Stimulated activated naive CD4-positive, alpha-beta T cell (primary cell): ENCODE results near the gene BRSK2.

Source experiments
- DNase-seq, 6 experiments: peaks; one replicate each; lab custom pipeline; 2025; lab: John Stamatoyannopoulos, UW

The BRSK2 gene

GRCh38 chr11:1482581-1483444, 93.1 kb downstream of the BRSK2 start:
- no peak for DNase-seq

GRCh38 chr11:1483445-1483961, 93.8 kb downstream of the BRSK2 start:
- DNase-seq, result no peak

DNA sequence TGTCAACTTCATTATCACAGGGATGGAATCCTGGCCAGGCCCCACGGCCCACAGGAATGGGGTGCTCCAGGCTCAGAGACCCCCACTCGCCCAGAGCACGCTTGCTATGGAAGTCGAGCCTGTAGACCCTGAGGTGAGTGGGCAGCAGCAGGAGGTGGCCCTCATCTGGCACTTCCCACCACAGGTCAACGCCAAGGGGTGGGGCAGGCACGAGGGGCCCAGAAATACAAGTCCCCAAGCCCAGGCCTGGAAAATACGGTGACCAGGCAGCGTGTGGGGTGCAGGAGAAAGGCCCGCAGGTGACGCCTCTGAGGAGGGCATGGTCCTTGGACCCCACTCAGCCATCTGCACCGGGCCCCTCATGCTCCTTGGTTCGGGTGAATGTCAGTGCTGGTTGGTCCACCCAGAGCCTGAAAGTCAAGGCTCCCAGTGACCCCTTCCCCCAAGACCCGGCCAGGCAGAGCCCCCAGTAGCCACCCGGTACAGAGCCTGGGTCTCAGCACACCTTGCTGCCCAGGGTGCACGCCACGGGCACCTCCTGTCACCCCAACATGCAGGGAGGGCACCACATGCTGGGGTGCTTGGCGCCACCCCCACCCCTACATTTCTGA, 94.4 kb downstream of the BRSK2 start:
- DNase-seq, result no peak

- no peak for DNase-seq
These were observed 95.2 kb downstream of the BRSK2 start for GRCh38 chr11:1484695-1485503.

DNA sequence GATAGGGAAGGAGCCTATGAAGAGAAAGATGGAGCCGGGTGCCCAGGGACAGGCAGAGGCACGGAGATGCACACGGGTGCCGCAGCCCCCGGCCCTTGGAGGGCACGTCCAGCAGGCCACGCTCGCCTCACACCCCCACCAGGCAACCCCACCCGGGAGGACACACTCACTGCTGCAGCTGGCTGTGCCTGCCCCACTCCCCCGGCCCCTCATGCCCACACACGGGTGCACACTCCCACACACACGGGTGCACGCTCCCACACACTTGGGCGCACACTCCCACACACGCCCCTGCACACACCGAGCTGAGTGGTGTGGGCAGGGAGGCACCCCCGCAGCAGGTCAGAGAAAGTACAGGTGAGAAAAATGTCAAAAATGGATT, 95.8 kb downstream of the BRSK2 start:
- DNase-seq, result no peak

- DNase-seq, result no peak
These were observed 96.5 kb downstream of the BRSK2 start, which contains the start of gene MOB2 for GRCh38 chr11:1486054-1486825. Gene MOB2 (minus strand): TSS chr11:1486779. CDS start chr11:1486556, 223 bp downstream.

DNA sequence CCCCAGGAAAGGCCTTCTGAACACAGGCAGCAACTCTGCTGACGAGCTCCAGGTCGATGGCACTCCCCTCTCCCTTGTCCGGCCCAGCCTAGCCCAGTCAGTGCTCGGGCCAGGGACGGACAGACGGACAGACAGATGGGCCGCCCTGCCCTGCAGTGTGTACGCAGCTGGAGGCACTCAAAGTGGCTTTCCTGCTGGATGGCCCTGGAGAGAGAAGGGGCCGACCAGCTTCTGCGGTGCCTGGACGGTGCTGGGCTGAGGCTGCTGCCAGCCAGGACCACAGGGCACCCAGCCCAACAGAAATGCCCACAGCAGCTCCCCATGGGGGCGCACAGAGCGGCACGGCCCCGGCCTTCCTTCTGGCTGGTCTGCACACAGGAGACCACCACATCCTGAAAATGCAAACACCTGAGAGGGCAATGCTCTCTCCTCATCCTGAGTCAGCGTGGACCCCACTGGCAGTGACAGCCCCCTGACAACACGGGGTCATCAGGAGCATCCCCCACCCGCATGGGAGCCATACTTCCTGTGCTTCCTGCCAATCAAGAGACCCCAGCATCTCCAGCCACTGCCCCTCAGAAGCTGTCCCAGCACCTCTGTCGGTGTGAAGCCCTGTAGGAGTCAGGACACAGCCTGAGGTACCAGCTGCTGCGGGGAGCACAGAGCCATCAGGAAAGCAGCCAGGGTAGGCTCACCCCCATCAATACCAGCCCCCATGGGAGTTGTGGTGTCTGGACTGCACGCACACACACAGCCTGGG, 97.5 kb downstream of the BRSK2 start:
- DNase-seq, result no peak

GRCh38 chr11:1487851-1488574, 98.3 kb downstream of the BRSK2 start:
- no peak for DNase-seq

GRCh38 chr11:1488575-1489180, 98.9 kb downstream of the BRSK2 start:
- DNase-seq, result no peak

- no peak for DNase-seq
These were observed 100.9 kb downstream of the BRSK2 start for GRCh38 chr11:1490651-1491050.

- DNase-seq, result no peak
These were observed 101.6 kb downstream of the BRSK2 start for GRCh38 chr11:1491379-1491778.

DNA sequence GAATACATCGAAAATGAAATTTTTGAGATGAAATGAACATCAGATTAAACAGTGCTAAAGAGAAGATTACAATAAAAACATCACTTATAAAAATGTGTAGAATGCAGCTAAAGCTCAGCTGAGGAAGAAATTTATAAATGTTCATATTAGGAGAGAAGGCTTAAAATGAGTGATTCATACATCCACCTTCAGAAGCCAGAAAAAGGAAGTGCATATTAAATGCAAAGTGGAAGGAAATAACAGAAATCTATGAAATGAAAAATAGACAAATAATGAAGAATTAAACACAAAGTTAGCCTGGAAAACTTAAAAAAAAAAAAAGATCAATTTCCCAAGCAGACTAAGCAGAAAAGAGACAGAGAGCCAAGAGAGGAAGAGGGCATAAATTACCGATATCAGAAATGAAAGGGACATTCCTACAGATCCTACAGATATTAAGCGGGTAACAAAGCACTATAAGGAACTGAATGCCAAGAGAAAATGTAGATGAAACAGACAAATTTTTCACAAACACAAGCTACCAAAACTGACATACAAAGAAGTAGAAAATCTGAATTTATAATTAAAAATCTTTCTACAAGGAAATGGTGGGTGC, 104.0 kb downstream of the BRSK2 start:
- DNase-seq, result no peak

- DNase-seq, result no peak
These were observed 104.9 kb downstream of the BRSK2 start for GRCh38 chr11:1494650-1495049.

- no peak for DNase-seq
These were observed 106.5 kb downstream of the BRSK2 start for GRCh38 chr11:1496091-1496760.

DNA sequence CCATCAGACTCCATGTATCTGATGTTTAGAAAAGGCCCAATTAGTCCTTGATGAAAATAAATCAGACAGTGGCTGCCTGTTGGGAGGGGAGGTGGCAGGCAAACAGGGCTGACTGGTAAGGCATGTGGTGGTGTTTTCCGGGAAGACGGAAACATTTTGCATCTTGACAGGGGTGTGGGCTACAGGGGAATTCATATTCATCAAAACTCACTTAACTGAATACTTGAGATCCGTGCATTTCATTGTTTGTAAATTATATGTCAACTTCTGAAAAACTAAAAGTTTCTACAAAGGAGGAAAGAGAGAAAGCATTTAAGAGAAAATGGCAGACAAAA, 107.0 kb downstream of the BRSK2 start:
- DNase-seq, result no peak

DNA sequence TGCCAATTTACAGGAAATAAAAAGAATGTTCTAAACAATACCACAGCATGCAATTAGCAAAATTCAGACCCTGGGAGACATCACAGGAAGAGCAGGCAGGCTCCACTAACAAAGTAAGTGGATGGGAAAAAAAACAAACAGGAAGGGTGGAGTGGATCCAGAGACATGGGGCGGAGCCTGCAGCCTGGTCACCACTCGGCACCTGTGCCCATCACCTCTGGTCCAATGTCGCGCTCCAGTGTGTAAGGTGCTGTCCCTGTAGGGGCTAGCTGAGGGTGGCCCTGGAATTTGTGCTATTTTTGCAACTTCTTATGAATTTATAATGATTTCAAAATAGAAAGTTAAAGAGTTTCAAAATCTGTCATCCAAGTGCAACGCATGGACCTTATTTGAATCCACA, 107.9 kb downstream of the BRSK2 start:
- no peak for DNase-seq

DNA sequence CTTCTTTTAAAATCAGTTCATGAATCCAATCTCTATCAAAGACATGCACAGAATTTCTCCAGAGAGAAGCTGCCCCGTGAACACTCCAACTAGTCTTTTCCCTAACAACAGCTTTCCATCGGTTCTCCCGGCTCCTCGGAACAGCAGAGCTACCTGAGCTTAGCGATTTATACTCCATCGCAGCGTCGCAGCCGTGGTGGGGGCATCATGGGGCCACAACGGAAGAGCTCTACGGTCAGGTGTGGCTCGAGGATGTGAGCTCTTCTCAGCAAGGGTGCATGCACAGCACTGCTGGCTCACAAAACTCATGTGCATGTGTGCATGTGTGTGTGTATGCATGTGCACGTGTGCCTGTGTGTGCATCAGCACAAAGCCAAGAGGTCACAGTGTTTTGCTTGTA, 108.5 kb downstream of the BRSK2 start:
- no peak for DNase-seq

DNA sequence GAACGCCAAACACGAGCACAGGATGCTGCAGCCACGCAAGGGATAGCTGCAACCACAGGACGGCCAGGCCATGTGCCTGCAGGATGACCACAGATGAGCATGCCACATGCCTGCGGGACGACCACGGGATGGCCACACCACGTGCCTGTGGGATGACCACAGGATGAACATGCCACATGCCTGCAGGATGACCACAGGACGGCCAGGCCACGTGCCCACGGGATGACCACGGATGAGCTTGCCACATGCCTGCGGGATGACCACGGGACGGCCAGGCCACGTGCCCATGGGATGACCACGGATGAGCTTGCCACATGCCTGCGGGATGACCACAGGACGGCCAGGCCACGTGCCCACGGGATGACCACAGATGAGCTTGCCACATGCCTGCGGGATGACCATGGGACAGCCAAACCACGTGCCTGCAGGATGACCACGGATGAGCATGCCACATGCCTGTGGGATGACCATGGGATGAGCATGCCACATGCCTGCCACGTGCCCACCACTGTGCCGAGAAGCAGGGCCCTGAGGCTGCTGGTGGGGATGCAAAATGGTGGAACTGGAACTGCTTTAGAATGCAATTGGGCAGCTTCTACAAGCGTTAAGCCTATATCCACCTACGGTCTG, 109.6 kb downstream of the BRSK2 start:
- no peak for DNase-seq

- no peak for DNase-seq
These were observed 110.2 kb downstream of the BRSK2 start for GRCh38 chr11:1499899-1500298.
